GM19372 (cell line): Measurements from ENCODE around the gene KCNN3.
A peak's percentile ranks its signal among the peaks of the same experiment; 100 is the strongest.

Experiments
- ATAC-seq: cut with Tn5 transposase; IDR thresholded peaks from one replicate; pipeline ENCODE4 v1.9.1; 2021; ENCODE audit warnings: mild to moderate bottlenecking, low read depth, moderate library complexity; ENCODE audit not compliant: unreplicated experiment

The KCNN3 gene

GRCh38 chr1:154801234-154802011 lies 68.7 kb downstream of the KCNN3 start:
- no peak for ATAC-seq

- ATAC-seq = no peak
Observed at GRCh38 chr1:154799188-154799587, 70.9 kb downstream of the KCNN3 start.

GRCh38 chr1:154798645-154799044 lies 71.4 kb downstream of the KCNN3 start:
- ATAC-seq = no peak

GRCh38 chr1:154797175-154797574 lies 72.9 kb downstream of the KCNN3 start:
- no peak for ATAC-seq

GRCh38 chr1:154796303-154796892 lies 73.7 kb downstream of the KCNN3 start:
- no peak for ATAC-seq

GRCh38 chr1:154794608-154795007 lies 75.5 kb downstream of the KCNN3 start:
- ATAC-seq = no peak

GRCh38 chr1:154793685-154794084 lies 76.4 kb downstream of the KCNN3 start:
- no peak for ATAC-seq

GRCh38 chr1:154792899-154793298 lies 77.2 kb downstream of the KCNN3 start:
- ATAC-seq = no peak

- ATAC-seq = peak; percentile 92
Observed at GRCh38 chr1:154791292-154792166, 78.6 kb downstream of the KCNN3 start.

- ATAC-seq = no peak
Observed at GRCh38 chr1:154788886-154789285, 81.2 kb downstream of the KCNN3 start.

- no peak for ATAC-seq
Observed at GRCh38 chr1:154788110-154788870, 81.8 kb downstream of the KCNN3 start.

GRCh38 chr1:154786804-154787570 lies 83.1 kb downstream of the KCNN3 start:
- no peak for ATAC-seq

GRCh38 chr1:154784924-154785531 lies 85.1 kb downstream of the KCNN3 start:
- ATAC-seq = peak; percentile 79

- ATAC-seq = no peak
Observed at GRCh38 chr1:154784416-154784815, 85.7 kb downstream of the KCNN3 start.

GRCh38 chr1:154783976-154784375 lies 86.1 kb downstream of the KCNN3 start:
- no peak for ATAC-seq

GRCh38 chr1:154780541-154780940 lies 89.5 kb downstream of the KCNN3 start:
- no peak for ATAC-seq

GRCh38 chr1:154779551-154780189 lies 90.4 kb downstream of the KCNN3 start:
- ATAC-seq = no peak

GRCh38 chr1:154778944-154779343 lies 91.1 kb downstream of the KCNN3 start:
- ATAC-seq = no peak

- ATAC-seq = no peak
Observed at GRCh38 chr1:154778275-154778674, 91.8 kb downstream of the KCNN3 start.
